Activated CD8-positive, alpha-beta memory T cell treated with anti-CD3 and anti-CD28 coated beads, Interleukin-2, amount 50 U/mL, for 24 hours (primary cell): Measurements from ENCODE around the gene PCSK6.
"Not testable (repeated sequence)": the region's sequence is repeated elsewhere in the genome, so short reads cannot be mapped to it uniquely, and the experiment has no call there.

ENCODE experiments used
- DNase-seq: peaks from one replicate; pipeline ENCODE4 v3.0.0-alpha.2; 2020; ENCODE audit errors: extremely low read depth

PCSK6 gene

GRCh38 chr15:101463696-101464095 lies 25.8 kb downstream of the PCSK6 start:
- DNase-seq, result not testable (repeated sequence)

GRCh38 chr15:101463270-101463669 lies 26.2 kb downstream of the PCSK6 start:
- no peak for DNase-seq

- DNase-seq, result no peak
These were observed 28.4 kb downstream of the PCSK6 start for GRCh38 chr15:101461097-101461496.

DNA sequence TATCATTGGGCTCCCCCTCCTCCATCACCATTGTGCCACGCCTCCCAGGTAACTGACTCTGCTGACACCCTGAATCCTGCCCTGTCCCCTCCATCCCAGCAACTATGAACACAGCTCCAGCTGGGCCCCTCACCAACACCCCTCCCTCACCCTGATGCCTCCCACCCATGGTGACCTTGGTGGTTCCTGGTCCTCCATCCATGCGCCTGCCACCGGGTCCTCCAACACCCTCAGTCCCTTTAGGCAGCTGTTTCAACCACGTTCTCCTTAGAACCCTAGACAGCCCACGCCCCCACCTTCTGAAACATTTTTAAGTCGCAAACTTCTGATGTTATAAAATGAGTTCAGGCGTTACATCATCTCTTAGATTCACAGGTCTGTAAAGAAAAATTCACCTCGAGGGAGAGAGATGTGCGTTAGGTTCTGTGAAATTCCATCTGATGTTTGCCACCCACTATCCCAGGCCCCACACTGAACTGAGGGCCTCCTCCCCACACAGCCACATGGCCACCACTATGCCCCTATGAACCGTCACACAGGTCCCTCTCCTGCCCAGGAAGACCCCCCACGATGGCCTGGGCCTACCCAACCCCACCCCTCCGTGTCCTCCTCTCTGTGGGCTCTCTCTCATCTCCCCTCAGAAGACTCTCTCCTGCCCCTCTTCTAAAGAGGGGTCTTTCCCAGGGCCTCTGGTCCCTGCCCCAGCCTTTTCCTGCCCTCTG lies 29.8 kb downstream of the PCSK6 start:
- DNase-seq, result no peak

DNA sequence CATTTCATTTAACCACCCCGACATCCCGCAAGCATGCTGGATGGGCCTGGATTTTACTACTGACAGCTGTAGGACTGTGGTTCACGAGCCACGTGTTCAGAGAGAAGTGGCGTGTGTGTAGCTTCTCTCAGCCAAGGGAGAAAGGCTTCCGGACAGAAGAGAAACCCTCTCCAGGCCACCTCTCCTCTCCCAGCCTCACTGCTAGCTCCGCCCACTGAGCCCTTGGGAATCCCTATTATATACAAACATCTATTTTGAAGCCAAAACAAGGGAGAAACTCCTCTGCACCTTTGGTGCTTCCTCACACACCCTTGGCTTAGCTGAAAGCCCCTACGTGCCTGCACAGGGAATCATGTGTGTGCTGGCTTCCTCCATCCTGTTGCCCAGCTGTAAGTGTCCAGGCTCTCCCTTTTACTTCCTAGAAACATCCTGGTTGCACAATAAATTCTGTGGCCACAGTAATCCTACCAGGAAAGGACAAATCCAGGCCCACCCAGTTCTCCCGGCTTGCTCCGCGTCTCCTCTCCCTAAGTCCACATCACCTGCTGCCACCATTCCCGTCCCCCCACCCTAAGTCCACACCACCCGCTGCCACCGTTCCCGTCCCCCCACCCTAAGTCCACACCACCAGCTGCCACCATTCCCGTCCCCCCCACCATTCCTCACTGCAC lies 30.5 kb downstream of the PCSK6 start:
- DNase-seq, result no peak

DNA sequence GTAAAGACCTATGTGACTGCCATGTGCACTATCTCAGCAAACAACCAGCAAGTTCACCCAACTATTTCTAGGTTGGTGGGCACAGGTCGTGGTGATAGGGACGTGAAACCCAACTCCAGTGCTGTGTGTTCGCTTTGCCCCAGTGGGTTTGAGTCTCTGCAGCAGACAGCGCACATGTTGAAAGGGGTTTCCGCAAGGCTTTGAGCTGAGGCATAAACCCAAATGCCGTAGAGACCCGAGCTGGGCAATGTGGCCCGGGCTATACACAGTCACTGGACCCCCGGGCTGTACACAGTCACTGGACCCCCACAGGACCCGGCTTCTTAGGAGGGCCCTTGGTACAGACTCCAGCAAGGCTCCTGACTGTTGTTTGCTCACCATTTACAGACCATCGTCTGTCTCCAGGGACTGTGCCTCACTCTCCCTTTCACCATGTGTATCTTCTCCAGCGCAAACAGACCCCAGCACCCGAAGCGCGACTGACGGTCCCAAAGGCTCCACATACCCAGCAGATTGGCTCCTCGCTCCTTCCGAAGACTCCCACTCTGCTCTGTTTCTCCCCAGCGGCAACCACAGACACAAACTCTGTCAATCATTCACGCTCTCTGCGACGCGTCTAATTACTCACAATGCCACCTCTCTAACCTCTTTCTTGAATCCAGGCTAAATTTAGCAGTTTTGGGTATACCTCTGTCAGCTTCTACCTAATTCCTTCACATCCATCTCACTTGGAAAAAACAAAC lies 31.2 kb downstream of the PCSK6 start:
- no peak for DNase-seq

DNA sequence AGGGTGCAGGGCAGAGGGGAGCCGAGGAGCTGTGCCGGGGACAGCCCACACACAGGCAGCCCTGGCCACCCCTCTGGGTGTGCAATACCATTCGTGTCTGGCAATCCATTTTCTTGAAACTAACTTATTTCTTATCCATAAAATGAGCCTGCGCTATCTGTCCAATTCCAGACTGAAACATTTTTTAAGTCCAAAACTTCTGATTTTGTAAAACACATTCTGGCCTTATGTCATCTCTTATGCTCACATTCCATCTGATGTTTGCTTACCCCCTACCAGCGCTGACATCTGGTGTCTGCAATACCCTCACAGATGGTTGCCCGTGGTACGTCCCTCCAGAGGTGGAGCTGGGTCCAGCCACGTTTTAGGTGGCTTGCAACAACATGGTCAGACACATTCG lies 31.8 kb downstream of the PCSK6 start:
- no peak for DNase-seq

DNA sequence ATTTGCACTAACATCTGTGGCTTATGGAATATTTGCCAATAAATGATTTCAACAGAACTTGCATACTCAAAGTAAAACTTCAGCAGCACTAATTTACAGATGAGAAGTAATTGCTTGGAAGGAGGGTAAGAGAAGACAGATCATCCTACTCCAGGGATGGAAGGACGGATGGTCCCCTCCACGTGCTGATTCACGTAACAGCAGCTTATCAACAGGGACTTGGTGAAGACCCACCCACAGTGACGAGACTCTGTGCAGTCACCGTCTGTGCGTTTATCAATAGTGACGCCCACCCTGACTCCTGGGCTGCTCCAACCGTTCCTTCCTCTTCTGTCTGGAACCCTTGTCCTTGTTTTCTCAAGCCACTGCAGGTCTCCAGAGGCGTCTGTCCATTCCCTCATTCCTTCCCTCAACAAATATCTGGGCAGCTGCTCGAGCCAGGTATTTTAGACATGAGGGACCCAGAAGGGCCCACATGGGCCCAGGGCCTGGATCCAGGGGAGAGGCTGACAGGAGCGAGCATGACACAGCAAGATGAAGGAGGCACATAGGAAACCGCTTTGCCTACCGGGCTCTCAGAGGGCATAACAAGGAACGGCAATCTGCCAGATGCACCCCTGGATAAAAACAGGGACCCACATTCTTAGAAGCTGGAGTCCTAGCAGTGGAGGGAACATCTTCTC lies 33.3 kb downstream of the PCSK6 start:
- no peak for DNase-seq

- DNase-seq, result no peak
These were observed 34.0 kb downstream of the PCSK6 start for GRCh38 chr15:101455291-101456025.

- DNase-seq, result not testable (repeated sequence)
These were observed 34.7 kb downstream of the PCSK6 start for GRCh38 chr15:101454781-101455180.

DNA sequence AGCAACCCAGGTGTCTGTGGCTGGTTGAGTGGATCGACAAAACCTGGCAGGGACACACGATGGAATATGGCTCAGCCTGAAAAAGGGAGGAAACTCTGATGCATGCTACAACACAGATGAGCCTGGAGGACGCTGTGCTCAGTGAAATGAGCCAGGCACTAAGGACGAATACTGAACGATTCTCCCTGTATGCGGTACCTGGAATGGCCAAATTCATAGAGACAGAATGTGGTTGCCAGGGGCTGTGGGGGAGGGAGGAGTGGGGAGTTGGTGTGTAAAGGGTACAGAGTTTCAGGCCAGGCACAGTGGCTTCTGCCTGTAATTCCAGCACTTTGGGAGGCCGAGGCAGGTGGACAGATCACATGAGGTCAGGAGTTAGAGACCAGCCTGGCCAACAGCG lies 35.1 kb downstream of the PCSK6 start:
- no peak for DNase-seq

DNA sequence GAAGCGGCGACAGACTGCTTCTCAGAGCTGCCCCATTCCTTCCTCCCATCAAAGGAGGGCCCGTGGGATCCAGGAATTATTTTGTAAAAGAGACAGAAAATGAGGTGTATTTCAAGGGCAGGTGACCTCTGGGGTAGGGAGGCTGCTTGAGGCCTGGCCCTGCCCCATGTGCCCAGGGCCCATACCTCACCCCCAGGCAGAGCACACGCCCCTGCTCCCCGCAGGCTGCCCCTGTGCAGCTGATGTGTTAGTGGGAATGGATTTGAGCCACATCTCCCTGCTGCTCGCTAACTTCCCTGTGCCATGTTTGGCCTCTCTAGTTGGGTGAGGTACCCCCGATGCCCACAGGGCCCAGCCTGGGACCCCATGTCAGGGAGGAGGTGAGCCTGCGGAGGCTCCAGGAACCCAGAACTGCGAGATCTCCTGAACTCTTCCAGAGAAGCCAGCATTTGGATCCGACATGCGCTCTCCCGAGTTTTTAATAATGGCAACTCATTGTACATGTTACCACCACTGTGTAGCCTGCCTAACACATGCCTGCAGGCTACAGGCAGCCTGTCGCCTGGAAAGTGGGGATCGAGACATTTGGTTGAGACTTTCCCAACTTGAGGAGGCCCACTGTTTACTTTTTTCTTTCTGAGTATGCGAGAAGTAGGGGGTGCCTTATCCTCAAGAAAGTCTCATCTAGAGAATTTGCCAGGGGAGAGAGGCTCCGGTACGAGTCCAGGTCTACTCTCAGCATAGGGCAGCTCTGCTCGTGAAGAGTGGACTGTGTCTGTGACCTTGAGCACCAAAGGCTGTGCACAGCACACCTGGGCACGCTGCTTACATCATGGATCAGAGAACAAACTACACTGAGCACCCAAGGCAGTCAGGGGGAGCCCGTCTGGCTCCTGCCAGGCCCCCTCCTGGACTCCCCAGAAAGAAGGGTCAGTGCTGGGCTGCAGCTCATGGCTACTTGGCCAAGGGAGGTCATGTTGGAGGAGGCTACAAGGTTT lies 36.1 kb downstream of the PCSK6 start:
- no peak for DNase-seq

DNA sequence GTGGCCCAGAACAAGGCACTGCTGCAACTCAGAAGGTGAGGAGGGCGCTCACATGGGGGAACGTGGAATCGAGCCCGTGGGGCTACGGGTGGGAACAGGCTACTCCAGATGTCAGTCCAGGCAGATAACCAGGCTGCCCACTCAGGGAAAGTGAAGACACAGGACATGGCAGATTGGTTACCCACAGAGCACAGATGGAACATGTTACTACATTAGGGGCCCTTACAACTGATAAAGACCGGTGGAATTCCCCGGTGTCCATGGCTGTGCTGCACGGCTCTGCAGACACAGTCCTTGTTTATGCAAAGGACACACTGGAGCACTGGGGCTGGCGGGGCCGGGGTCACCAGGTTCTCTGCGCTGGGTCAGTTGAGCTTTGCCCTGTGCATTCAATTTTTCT lies 36.9 kb downstream of the PCSK6 start:
- DNase-seq, result no peak

GRCh38 chr15:101451846-101452245 lies 37.7 kb downstream of the PCSK6 start:
- no peak for DNase-seq

DNA sequence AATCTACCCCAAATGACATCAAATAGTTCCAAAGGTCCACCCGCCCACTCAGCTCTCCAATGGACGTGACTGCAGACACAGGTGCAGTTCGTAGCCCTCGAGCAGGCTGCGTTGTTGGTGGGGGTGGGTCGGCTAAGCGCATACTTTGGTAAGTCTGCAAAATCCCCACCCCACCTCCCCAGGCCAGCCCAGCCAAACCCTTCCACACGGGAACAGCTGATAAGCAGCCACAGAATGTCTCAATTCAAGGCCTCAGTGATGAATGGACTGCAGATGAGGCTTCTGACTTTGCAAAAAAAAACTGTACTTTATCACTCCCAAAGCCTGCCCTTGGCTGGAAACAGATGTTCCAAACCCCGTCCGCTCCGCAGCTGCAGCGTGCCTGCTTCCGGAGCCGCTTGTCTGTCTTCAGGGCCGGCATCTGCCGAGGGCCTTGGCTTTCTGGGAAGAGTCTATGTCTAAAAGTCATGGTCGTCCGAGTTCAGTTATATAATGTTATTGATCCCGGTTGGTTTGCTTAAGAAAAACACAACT lies 38.2 kb downstream of the PCSK6 start:
- no peak for DNase-seq

GRCh38 chr15:101450403-101451265 lies 38.9 kb downstream of the PCSK6 start:
- DNase-seq, result no peak

GRCh38 chr15:101449471-101450402 lies 39.8 kb downstream of the PCSK6 start:
- DNase-seq, result no peak

- no peak for DNase-seq
These were observed 41.2 kb downstream of the PCSK6 start for GRCh38 chr15:101448336-101448735.
